Stimulated activated CD8-positive, alpha-beta memory T cell treated with anti-CD3 and anti-CD28 coated beads, Interleukin-15, amount 100 ng/mL, for 24 hours (primary cell): ENCODE measurements around the gene CDK19.
"Not testable (repeated sequence)": the region's sequence is repeated elsewhere in the genome, so short reads cannot be mapped to it uniquely, and the experiment has no call there.

Source experiments
- DNase-seq: peaks from one replicate; pipeline ENCODE4 v3.0.0-alpha.2; 2020; ENCODE audit warnings: low read depth

The CDK19 gene

DNA sequence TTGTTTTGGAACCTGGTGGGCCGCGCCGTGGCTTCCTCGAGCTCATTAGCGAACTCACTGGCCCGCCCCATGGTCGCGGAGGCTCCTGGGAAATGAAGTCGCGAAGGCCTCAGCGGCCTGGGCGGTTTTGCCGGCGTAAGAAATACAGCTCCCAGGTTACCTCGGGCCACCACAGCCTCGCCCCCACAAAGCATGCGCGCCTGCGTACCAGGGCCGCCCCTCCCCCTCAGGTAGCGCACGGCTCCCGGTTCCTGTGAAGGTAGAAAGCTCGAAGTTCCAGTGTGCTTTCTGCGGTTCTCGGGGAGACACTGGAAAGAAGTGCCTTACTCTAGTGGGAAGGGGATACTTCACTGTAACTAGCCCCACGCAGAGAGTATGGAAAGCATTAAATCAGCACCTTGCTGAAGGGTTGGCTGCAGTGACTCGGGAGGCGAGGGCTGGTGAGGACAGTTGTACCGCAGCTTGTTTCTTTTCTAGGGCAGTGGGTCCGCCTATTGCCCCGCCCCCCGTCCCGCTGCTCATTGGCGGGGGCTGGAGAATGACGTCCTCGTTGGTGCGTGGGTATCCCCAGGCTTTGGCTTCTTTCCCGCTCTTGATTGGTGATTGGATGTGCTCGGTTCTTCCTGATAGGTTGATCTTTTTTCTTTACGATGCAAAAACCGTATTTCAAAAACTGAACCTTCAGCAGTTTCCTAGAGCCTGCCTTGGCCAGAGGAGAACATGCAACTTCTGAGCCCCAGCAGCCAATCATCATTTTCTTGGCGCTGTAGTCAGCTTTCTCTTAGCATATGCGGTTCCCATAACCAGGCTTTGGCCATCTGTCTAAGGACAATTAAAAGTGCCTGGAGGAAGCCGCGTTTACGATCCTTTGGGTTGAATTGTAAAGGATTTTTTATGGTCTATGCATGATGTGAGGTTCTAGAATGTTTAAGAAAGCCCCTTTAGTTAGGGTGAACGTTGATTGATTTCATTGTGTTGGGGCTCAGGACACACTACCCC, at the start of gene CDK19:
Gene CDK19 (minus strand): TSS at position 59 of the 999 bp plus-strand sequence. CDS start 333 bp downstream, outside the sequence.
- peak; percentile 95 for DNase-seq

DNA sequence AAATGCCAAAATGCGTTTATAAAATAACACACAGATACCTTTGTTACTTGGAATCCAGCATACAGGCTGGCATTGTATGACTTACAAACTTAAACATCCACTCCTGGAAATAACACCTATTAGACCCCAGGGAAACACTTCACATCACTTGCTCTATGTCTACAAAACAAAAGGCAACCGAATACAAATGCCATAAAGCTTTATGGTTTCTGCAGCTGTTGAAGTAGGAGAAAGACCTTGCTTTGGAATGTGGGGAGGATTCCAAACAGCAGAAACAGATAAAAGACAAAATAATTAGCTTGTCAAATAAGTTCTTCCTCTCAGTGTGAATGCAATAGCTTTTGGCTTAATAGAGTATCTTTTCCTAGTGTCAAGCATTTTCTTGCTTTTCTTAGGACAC, 49.6 kb upstream of the CDK19 start:
- DNase-seq, result no peak

DNA sequence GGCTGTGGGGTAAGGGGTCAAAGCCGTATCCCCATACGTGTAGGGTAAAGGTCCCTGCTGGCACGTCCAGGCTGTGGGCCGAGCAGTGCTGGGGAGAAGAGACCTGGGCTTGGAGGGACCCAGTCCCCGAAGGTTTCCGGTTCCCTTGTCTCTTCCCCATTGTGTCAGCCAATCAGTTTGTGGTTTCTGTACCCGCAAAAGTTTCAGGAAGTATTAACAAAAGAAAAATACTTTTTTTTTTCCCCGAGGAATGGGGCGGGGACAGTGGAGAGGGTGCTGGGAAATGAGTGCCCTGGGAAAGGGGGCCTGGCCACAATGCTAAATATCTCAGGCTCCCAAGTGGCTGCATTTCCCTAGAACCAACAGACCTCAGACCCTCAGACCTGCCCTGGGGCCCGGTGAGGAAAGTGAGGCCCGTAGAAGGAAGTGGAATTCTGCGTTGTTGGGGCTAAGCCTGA, 44.1 kb upstream of the CDK19 start:
- DNase-seq, result no peak

DNA sequence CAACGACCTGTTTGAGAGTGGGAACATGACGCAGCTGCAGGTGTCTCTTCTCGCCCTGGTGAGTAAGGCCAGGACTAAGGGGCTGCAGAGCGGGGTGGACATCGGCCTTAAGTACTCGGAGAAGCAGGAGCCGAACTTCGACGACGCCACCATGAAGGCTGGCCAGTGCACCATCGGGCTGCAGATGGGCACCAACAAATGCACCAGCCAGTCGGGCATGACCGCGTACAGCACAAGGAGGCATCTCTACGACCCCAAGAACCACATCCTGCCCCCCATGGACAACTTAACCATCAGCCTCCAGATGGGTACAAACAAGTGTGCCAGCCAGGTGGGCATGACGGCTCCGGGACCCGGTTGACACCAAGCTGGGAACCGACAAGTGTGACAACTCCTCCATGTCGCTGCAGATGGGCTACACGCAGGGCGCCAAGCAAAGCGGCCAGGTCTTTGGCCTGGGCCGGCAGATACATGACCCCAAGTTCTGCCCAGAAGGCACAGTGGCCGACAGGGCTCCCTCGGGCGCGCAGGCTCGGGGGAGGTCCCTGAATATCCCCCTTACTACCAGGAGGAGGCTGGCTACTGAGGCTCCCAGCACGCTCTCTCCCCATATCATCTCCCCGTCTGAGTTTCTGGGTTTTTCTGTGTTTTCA, 43.4 kb upstream of the CDK19 start:
- no peak for DNase-seq

DNA sequence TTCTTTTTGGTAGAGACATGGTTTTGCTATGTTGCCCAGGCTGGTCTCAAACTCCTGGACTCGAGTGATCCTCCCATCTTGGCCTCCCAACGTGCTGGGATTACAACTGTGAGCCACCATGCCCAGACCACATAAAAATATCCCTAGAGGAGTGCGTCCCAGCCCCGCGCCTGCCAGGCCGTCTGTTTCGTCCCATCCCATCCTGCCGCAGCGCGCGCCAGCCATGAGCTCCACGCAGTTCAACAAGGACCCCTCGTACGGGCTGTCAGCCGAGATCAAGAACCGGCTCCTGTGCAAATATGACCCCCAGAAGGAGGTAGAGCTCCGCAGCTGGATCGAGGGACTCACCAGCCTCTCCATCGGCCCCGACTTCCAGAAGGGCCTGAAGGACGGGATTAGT, 42.7 kb upstream of the CDK19 start:
- no peak for DNase-seq

DNA sequence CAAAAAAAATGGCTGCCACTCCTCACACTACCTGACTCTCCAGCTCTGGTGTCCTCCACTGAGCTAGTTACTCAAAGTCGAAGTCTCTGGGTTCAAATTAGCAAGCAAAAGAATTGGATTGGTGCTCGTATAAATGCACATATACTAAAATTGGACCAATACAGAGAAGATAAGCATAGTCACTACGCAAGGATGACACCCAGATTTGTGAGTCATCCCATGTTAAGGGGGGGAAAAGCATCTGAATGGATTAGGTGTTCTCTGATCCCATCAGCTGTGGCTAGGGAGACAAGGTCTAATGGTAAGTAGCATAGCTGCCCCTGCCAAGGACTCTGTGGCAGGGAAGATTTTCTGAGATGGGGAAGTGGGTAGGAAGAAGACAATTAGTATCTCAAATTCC, 41.0 kb upstream of the CDK19 start:
- no peak for DNase-seq

DNA sequence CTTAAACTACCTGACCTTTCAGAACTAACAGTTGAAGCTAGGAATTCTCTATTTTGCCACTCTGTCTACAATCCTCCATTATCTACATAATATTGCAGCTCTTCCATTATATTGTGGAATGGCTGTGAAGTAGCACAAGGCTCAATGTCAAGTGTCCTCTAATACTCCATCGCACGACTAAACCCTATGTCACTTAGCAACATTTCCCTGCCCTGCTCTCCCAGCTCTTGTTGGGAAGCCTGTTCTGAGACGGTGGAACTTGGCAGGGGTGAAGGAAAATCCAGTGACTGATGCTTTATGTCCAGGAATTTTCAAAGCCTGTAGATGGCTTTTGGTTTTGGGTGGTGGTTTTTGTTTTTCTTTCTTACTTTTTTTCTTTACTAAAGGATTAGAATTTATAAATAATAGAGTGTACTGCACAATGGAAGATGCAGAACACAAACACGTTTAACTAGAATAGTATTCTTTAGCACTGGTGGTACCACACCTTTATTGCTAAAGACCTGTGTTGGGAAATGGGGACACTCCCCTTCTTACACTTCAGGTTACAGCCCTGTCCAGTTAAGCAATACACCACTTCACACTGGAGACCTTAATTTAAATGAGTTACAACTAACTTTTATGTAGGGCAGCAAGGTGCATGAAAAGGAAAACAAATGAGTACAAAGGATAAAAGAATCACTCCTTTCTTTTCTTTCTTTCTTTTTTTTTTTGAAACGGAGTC, 38.6 kb upstream of the CDK19 start:
- no peak for DNase-seq

DNA sequence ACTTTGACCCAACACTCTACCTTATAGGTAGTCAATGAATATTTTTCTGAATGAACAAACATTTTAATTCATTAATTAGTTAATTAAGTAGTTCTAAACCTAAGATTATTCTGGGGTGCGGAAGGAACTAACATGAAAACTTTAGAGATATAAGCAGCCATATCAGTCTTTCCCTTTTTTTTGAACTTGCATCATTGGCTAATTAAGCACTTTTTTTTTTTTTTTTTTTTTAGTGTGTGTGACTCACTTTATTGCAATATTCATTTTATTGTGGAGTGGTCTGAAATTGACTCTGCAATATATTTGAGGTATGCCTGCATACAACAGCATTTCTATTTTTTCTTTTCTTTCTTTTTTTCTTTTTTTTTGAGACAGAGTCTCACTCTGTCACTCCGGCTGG, 37.5 kb upstream of the CDK19 start:
- DNase-seq, result no peak

DNA sequence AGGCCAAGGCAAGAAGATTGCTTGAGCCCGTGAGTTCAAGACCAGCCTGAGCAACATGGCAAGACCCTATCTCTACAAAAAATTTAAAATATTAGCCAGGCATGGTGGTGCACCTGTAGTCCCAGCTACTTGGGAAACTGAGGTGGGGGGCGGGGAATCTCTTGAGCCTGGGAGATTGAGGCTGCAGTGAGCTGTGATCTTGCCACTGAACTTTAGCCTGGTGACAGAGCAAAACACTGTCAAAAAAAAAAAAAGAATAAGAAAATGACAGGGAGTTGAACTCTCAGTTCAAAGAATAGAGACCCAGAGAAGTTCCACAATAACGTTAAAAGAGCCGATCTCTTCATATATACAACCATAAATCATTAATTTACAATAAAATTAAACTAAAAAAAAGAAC, 34.5 kb upstream of the CDK19 start:
- DNase-seq, result no peak

DNA sequence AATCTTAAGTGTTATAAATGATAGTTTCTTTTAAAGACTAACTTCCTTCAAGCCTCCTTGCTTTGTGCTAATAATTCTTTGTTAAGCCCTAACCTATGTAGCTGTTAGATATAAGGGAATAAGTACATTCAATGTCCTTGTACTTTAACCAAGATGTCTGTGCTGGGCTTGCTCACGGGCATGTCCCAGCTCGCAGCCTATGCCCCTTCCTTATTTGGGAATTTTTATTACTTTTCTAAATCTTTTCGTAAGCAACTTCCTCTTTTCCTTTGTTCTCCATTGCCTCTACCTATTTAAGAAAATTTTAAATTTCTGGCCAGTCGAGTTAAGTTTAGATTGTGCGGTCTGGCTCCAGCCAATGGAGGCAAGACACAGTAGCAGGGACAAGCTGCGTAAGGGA, 26.0 kb upstream of the CDK19 start:
- no peak for DNase-seq

DNA sequence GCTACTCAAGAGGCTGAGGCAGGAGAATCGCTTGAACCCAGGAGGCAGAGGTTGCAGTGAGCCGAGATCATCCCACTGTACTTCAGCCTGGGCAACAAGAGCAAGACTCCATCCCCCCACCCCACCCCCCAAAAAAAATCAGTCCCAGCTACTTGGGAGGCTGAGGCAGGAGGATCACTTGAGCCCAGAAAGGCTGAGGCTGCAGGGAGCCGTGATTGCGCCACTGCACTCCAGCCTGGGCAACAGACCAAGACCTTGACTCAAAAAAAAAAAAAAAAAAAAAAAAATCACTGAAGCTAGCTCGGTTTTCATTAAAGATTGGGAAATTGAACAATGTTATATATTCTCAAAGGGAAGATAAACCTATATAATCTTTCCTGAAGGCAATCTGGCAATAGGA, 20.5 kb upstream of the CDK19 start:
- not testable (repeated sequence) for DNase-seq

DNA sequence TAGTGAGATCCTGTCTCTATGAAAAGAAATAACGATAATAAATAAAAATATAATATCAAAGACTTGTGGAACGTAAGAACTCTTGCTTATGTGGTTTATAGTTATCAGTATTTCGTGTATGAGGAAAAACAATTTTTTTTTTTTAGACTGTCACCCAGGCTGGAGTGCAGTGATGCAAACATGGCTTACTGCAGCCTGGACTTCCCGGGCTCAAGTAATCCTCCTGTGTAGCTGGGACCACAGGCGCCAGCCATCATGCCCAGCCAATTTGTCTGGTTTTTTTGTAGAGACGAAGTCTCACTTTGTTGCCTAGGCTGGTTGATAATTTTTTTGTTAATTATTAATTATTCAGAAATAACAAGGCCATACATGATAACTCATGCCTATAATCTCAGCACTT, 18.6 kb upstream of the CDK19 start:
- no peak for DNase-seq

DNA sequence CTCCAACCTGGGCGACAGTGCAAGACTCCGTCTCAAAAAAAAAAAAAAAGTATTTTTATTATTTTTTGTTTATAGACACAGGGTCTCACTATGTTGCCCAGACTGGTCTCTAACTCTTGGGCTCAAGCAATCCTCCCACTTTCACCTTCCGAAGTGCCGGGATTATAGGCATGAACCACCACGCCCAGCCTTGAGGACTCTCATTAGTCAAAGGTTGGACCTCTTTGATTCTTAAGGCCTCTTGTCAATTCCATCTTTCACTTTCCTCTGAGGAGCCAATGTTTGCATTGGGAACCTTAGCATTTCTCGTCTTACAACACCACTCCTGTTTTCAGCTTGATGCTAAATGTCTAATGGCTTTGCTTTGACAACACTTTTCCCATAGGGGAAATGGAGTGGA, 16.1 kb upstream of the CDK19 start:
- DNase-seq, result no peak

DNA sequence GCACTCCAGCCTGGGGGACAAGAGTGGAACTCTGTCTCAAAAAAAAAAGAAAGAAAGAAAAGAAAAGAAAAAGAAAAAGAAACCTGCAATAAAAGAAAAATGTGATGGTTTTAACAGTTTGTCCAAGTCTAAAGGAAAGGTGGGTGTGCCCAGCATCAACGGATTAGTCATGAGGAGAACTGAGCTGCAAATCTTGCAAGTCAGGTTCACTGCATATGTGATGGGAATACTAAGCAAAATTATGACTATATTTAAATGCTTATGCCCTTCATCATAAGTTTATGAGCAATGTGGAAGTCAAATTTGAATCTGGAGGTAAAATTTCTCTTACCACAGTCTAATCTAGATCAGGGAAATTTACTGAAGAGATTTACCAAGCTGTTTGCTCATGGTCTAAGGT, 13.1 kb upstream of the CDK19 start:
- no peak for DNase-seq

DNA sequence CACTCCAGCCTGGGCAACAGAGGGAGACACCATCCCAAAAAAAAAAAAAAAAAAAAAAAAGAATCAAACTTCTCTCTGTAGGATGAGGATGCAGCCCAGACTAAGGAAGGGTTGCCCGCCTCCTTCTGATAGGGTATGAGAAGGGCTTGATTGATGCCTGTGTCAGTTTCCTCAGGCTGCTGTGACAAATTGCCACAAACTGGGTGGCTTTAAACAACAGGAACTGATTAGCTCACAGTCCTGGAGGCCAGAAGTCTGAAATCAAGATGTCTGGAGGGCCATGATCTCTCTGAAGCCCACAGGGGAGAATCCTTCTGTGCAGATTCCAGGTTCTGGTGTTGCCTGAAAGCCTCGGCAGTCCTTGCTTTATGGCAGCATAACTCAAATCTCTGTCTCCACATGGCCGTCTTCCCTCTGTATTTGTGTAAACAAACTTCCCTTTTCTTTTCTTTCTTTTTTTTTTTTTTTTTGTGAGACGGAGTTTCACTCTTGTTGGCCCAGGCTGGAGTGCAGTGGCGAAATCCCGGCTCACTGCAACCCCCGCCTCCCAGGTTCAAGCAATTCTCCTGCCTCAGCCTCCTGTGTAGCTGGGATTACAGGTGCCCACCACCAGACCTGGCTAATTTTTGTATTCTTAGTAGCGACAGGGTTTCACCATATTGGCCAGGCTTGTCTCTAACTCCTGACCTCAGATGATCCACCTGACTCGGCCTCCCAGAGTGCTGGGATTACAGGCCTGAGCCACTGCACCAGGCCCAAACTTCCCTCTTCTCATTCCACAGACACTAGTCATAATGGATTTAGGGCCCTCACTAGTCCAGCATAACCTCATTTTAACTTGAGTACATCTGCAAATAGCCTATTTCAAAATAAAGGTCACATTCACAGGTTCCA, 11.2 kb upstream of the CDK19 start:
- no peak for DNase-seq

DNA sequence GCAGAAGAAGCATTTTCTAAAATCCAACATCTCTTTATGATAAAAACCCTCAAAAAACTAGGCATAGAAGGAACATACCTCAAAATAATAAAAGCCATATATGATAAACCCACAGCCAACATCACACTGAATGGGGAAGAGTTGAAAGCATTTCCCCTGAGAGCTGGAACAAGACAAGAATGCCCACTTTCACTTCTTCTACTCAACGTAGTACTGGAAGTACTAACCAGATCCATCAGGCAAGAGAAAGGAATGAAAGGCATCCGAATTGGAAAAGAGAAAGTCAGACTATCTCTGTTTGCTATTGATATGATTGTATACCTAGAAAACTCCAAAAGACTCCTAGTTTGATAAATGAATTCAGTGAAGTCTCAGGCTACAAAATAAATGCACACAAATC, 7.9 kb upstream of the CDK19 start:
- no peak for DNase-seq

DNA sequence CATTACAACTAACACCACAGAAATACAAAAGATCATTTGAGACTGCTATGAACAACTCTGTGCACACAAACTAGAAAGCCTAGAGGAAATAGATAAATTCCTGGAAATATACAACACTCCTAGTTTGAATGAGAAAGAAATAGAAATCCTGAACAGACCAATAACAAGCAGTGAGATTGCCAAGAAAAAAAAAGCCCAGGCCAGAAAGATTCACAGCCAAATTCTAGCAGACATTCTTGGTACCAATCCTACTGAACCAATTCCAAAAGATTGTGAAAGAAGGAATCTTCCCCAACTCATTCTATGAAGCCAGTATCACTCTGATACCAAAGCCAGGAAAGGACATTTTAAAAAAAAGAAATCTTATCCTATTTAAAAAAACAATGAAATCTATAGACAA, 7.0 kb upstream of the CDK19 start:
- no peak for DNase-seq

DNA sequence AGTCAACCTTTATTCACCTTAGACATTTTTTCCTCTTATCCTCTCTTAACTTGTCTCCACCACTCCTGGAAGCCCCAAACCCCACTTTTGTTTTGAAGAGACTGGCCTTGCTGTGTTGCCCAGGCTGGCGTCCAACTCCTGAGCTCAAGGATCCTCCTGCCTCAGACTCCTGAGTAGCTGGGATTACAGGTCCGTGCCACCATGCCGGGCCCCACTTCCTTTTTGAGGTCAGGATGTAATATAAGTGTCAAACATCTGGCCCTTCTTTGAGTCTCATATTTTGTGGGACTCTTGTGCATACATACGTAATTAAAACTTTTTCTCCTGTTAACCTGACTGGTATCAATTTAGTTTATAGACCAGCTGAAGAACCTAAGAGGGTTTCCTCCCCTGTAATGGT, 1.4 kb upstream of the CDK19 start:
- no peak for DNase-seq

DNA sequence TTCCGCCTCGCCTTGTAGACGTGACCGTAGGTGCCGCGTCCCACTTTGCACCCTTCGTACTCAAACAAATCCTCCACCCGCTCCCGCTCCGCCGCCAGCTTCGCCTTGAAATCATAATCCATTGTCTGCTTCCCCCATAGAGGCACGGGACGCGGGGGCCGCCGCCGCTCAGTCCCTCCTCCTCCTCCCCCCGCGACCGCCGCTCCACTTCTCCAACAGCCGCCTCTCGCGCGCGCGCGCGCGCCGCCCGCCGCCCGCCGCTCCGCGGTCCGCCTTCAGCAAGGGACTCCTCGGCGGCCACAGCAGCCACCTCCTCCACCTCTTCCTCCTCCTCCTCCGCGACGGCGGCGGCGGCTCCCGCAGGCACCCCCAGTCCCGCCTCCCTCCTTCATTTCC, 256 bp downstream of the CDK19 start:
- DNase-seq, result no peak

DNA sequence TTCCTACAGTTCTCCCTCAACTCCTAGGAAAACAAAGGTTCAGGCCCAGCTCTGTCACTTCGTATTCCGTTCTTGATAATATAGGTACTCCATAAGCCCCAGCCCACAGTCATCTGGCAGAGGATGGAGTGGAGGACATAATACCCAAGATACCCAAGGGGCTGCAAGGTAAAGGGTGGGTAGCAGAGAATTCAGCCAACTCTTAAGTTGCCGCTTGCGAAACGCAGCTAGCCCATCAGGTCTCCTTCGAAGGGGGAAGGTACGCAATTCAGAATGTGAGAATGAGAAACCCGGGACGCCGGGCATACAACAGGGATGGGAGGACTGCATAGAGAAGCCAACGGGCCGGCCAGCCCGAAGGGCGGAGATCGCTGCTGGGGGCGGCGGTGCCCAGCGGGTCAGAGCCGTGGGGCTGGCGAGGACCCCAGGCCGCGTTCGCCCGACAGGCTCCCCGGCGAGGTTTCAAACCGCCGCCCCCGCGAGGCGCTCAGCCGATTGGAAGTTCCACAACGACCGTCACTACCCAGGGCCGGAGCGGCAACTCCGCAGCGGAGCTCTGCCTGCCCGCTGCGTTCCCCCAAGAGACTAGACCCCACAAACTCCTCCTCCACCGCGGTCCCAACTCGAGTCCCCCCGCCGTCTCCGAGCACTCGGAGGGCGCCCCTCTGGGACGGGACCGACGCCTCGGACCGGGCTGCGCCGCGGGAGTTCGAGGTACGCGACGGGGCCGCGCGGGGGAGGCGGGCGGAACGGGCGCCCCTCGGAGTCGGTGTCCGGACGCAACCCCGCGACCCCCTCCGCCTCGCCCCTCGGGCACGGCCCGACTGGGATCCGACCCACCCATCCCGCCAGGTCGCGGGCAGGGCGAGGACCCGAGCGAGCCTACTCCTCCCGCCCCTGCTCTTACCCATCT, 911 bp downstream of the CDK19 start:
- peak; percentile 22 for DNase-seq
